ENCODE results near the gene MSI2. TPM values are rescaled to one million over a fixed set of nuclear protein-coding genes. Genes with fewer than 3 reads are reported as not detected.

Gene MSI2
- total RNA-seq, 2 experiments from 2014 or later, result 131 to 164 TPM

- Histone ChIP-seq H3K79me2 (ENCODE audit: insufficient read depth, low read depth, low read length) (no peaks in the 10 kb centered on the region), H3K4me1 (ENCODE audit: insufficient read depth, low read length, poor library complexity, severe bottlenecking) (peaks cover 8% of the 10 kb centered on the region), H3K36me3 (ENCODE audit: insufficient read depth, low read length) (peaks cover 64% of the 10 kb centered on the region), H3K9me2 (ENCODE audit: insufficient read depth, low read length) (no peaks in the 10 kb centered on the region), H4K20me1 (ENCODE audit: insufficient read depth, low read length) (no peaks in the 10 kb centered on the region), H3K4me2 (ENCODE audit: low read length) (no peak overlapping the region), H3K9me3 (ENCODE audit: low read length) (peaks cover 12% of the 10 kb centered on the region), H2AFZ (ENCODE audit: low read length) (no peak overlapping the region), H3K4me3 (ENCODE audit: low read depth, low read length, poor library complexity, severe bottlenecking) (no peak overlapping the region), H3K27ac (ENCODE audit: low read depth, low read length, poor library complexity, severe bottlenecking) (no peak overlapping the region)
- TF ChIP-seq CTCF (conservative IDR thresholded peaks at IDR 0.05; ENCODE audit: low read length) (no peak), EZH2phosphoT487 (IDR thresholded peaks at IDR 0.05; ENCODE audit: borderline replicate concordance, low read depth, low read length) (no peak)
- POLR2A ChIA-PET, result interaction anchor here (0.6 kb wide), 1 partner anchor 32 kb away, joined by 3 read pairs; no protein-coding TSS in a partner anchor
- CTCF ChIA-PET (ENCODE audit: unreplicated experiment), result no interaction called here
- DNase-seq (ENCODE audit: low spot score), result no peak
- BruUV-seq (replicated peaks), result no TSS peak
- intact Hi-C loops (cut with micrococcal nuclease; ENCODE audit: unreplicated experiment), result no loop called here
These were observed 46.6 kb downstream of the MSI2 start for GRCh38 chr17:57302690-57303465.

GRCh38 chr17:57305144-57305728 is 48.9 kb downstream of the MSI2 start:
- peaks cover 8% of the 10 kb centered on the region for H3K4me1 ChIP-seq (ENCODE audit: insufficient read depth, low read length, poor library complexity, severe bottlenecking)
- no TSS peak for BruUV-seq (replicated peaks)
- no peak overlapping the region for H3K4me3 ChIP-seq (ENCODE audit: low read depth, low read length, poor library complexity, severe bottlenecking)
- no peaks in the 10 kb centered on the region for H4K20me1 ChIP-seq (ENCODE audit: insufficient read depth, low read length)
- POLR2A ChIA-PET, result interaction anchor here (0.6 to 1.1 kb wide), 2 partner anchors 26 to 1180 kb away, joined by 3 to 4 read pairs; no protein-coding TSS in a partner anchor
- no peak overlapping the region for H3K27ac ChIP-seq (ENCODE audit: low read depth, low read length, poor library complexity, severe bottlenecking)
- TF ChIP-seq EZH2phosphoT487 (IDR thresholded peaks at IDR 0.05; ENCODE audit: borderline replicate concordance, low read depth, low read length) (no peak), CTCF (conservative IDR thresholded peaks at IDR 0.05; ENCODE audit: low read length) (no peak)
- no peak for DNase-seq (ENCODE audit: low spot score)
- CTCF ChIA-PET (ENCODE audit: unreplicated experiment), result no interaction called here
- intact Hi-C loops (cut with micrococcal nuclease; ENCODE audit: unreplicated experiment), result no loop called here
- H3K4me2 ChIP-seq (ENCODE audit: low read length), result no peak overlapping the region
- H3K36me3 ChIP-seq (ENCODE audit: insufficient read depth, low read length), result peaks cover 55% of the 10 kb centered on the region
- H3K9me3 ChIP-seq (ENCODE audit: low read length), result no peaks in the 10 kb centered on the region; the same call in 1 of the 2 replicates
- H3K9me2 ChIP-seq (ENCODE audit: insufficient read depth, low read length), result no peaks in the 10 kb centered on the region
- no peaks in the 10 kb centered on the region for H3K79me2 ChIP-seq (ENCODE audit: insufficient read depth, low read depth, low read length)
- H2AFZ ChIP-seq (ENCODE audit: low read length), result no peak overlapping the region
